Subcutaneous adipose tissue (tissue), 4 donors: ENCODE measurements around the gene CHKA. TPM values are rescaled to one million over a fixed set of nuclear protein-coding genes. Genes with fewer than 3 reads are reported as not detected.

Experiments
- total RNA-seq, 4 donors: library from RNA; depleted of rRNA; stranded (reverse); fragments of >200 nt; gene quantifications; one replicate each; pipeline ENCODE4 v1.1.0, GENCODE V29; 2016
- TF ChIP-seq, protein P1 (sequence below): fragments of 450-650 bp; IDR thresholded peaks from one replicate; pipeline ENCODE4 v1.5.1; 2016; ENCODE audit warnings: low read depth, mild to moderate bottlenecking, control low read depth, antibody characterized with exemption, moderate library complexity

The CHKA gene
- total RNA-seq, 4 donors from 2014 or later: 50.2 to 78.7 (median 59.6) TPM

DNA sequence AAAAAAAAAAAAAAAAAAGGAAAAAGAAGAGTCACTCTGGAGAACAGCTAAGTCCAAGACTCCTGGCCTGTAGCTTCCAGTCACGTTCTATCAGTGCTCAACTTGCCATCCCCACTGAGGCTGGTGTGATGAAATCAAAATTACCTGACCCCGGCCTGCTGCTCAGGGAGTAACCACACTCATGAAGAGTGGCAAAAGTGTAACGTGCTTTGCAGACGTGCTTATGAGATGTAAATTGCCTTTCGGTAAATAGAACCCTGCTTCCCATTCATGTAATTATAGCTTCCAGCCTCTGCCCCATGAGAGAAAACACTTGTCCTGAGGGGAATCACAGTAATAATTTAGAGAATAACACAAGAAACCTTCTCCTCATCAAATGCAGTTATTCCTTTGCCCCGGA lies 28.2 kb upstream of the CHKA start:
- TF ChIP-seq, protein P1, sequence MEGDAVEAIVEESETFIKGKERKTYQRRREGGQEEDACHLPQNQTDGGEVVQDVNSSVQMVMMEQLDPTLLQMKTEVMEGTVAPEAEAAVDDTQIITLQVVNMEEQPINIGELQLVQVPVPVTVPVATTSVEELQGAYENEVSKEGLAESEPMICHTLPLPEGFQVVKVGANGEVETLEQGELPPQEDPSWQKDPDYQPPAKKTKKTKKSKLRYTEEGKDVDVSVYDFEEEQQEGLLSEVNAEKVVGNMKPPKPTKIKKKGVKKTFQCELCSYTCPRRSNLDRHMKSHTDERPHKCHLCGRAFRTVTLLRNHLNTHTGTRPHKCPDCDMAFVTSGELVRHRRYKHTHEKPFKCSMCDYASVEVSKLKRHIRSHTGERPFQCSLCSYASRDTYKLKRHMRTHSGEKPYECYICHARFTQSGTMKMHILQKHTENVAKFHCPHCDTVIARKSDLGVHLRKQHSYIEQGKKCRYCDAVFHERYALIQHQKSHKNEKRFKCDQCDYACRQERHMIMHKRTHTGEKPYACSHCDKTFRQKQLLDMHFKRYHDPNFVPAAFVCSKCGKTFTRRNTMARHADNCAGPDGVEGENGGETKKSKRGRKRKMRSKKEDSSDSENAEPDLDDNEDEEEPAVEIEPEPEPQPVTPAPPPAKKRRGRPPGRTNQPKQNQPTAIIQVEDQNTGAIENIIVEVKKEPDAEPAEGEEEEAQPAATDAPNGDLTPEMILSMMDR: no peak

DNA sequence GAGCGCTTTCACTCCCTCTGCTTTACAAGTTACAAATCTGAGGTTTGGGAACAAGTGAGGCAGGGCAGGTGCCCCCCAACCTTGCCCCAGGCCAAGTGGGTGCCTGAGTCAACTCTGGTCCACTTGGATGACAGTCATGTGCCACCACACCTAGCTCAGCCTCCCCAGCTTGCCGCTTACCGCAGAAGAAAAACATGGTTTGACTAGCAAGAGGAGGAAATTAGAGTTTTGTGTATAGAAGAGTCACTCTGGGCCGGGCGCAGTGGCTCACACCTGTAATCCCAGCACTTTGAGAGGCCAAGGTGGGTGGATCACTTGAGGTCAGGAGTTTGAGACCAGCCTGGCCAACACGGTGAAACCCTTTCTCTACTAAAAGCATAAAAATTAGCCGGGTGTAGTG lies 27.7 kb upstream of the CHKA start:
- TF ChIP-seq, protein P1: no peak

DNA sequence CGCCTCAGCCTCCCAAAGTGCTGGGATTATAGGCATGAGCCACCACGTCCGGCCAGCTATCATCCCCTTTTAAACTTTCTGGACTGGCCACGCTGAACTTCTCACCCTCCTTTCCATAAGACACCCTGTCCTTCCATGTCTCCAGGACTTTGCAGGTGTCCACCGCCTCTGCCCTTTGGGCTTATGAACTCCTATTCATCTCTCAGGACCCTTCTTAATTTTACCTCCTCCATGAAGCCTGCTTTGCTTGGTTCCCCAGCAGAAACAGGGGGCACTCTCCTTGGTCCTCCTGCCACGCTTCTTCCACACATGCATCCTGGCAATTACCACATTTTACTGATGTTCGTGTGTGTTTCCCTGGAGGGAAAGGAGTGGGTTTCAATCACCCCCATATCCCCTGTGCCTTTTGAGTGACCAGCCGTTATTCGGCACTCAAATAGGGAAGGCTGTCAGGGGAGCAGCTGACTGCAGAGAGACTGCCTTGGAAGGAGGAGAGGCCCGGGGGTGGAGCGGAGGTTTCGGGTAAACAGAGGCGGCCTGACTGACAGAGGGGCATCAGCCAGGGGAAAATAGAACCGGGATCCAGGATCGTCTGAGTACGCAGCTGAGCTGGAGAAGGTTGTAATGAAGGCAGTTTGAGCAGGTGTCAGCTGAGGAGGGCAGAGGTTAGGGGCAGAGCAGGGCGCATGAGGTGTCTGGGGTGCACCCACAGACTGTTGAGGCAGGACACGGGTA lies 27.1 kb upstream of the CHKA start:
- TF ChIP-seq, protein P1: no peak

DNA sequence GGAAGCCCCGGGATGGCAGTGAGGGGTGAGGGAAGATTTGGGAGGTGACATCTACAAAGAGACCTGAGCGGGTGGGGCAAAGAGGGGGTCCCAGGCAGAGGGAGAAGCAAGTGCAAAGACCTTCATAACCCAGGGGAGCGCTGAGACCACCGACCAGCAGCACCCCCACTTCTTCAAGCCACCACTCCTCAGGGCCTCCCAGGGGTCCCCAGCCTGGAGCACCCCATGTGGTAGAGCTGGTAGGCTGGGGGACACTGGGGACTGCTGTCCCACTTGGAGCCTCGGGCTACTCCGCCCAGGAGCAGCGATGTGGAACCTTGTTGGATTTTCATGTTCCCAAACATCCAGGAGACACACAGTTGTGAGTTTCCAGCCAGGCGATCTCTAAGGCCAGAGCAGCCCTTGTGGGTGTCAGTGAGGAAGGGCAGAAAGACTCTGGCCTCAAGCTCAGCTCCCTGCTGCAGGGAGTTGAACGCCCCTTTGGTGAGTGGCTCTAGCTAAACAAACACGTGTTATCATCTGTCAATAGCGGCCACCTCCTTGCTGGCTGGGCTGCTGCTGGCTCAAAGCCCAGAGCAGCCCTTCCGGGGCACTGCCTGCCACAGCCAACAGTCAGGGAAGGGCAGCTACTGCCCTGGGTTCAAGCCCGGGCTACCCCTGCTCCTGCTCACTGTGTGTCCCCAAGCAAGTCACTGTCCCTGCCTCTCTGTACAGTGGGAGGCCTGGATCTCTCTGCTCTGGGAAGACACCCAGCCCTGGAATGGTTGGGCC lies 25.7 kb upstream of the CHKA start:
- TF ChIP-seq, protein P1: no peak

DNA sequence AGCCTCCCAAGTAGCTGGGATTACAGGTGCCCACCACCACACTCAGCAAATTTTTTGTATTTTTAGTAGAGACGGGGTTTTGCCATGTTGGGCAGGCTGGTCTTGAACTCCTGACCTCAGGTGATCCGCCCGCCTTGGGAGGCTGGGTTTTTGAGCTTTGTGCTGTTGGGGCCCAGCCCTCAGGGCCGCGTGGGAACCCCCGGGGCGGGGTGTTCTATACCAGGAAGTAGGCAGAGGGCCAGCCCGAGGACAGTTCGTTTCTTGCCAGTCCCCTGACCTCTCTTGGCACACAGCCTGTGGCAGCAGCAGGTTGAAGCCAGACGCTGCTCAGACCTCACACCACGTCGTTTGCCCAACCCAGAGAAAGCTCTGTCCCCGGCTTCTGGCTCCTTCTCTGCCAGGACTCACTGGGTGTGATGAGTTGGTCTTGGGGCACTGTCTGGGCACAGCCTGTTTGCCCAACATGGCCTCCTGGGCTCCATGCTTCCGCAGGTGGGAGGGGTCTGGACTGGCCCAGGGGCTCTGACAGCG lies 24.9 kb upstream of the CHKA start:
- TF ChIP-seq, protein P1: no peak

DNA sequence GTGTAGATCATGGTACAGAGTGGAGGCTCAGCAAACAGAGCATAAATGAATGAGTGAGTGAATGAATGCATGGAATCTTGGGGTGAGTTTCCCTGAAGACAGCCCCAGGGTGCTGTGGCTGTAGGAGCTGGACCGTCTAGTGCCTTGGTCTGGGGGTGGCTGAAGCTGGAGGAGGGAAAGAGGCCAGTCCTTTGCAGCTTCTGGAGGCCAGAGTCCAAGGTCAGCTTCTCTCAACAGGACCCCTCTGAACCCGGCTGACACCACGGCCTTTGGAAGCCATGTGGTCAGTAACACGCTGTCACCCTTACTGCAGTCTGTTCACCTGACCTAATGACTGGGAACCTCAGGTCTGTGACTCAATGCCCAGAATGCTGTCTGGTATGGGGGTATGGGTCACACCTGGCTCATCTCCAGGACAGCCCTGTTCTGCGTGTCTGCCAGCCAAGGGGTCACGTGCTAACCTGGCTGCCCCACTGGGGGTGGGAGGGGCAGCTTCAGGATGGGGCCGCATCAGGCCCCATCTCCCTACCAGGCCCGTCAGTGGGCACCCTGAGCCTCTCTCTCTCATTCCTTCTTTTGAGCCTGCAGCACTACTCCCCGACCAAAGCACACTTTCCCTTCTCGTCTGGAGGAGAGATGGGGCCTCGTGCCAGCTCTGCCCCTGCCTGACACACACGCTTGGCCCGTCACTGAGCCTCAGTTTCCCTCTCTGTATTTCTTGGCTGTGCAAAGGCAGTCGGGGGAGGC lies 24.1 kb upstream of the CHKA start:
- TF ChIP-seq, protein P1: no peak

DNA sequence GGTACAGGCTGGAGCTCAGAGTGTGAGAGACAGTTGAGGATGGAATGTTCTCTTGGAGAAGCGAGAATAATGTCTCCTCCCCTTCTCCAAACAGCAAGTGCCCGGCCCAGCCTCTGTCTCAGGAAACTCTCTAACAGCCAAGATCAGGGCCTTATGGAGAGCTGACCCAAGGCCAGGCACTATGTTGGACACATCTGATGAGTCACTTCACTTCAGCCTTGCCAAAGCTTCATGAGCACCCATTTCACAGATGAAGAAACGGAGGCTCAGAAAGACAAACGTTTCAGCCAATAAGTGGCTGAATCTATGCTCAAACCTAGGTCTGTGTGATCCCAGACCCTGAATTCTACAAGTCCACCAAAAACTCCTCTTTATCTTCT lies 22.1 kb upstream of the CHKA start:
- TF ChIP-seq, protein P1: no peak
